ENCODE results near the gene DCBLD1.
A peak's percentile ranks its signal among the peaks of the same experiment; 100 is the strongest.

The DCBLD1 gene

DNA sequence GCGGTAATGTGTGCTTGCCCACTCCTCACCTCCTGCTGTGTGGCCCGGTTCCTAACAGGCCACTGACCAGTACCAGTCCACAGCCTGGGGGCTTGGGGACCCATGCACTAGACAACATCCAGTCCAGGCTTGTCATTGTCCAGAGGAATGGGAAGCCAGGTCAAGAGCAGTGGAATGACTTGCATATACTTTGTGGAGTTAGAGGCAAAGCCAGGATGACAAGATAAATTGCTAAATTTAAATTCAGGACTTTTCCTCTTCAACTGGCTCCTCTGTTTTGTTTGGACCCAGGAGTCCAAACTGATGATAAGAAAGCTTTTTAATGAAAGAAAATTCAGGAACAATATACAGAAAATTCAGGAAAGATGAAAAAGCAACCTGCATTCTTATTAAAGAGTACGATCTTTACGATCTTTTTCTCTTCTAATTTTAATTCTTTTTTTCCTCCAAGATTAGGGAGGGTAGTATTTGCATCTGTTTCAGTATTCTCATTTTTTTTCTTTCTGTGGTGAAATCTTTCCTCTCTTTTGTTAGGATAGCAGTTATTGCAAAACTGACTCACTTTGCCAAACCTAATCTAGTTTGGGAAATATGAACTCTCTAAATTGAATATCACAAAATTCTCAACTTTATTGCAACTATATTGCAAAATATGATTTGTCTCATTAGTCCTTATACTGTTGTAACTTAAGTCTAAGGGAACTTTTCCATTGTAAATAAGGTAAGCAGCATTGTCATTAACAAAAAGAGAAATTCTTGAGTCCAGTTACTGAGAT, 48.2 kb downstream of the DCBLD1 start:
- DNase-seq (ENCODE audit: low spot score): no peak

DNA sequence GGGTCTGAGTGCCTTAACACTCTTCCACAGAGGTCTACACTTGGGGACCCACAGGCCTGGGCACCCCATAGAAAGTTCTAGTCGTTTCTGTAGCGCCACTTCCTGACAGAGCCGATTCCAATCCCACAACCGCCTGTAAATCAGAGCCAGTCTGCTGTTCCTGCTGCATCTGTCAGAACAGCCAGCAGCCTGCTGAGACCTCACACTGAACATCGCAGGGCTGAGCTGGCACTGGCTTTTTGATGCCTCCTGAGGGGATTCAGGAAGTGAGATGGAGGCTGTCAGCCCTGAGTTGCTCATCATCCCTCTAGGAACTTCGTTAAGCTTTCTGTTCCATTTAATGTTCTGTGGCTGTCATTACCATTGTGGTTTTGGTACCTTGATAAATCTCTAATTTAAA, 48.9 kb downstream of the DCBLD1 start:
- DNase-seq (ENCODE audit: low spot score): no peak

DNA sequence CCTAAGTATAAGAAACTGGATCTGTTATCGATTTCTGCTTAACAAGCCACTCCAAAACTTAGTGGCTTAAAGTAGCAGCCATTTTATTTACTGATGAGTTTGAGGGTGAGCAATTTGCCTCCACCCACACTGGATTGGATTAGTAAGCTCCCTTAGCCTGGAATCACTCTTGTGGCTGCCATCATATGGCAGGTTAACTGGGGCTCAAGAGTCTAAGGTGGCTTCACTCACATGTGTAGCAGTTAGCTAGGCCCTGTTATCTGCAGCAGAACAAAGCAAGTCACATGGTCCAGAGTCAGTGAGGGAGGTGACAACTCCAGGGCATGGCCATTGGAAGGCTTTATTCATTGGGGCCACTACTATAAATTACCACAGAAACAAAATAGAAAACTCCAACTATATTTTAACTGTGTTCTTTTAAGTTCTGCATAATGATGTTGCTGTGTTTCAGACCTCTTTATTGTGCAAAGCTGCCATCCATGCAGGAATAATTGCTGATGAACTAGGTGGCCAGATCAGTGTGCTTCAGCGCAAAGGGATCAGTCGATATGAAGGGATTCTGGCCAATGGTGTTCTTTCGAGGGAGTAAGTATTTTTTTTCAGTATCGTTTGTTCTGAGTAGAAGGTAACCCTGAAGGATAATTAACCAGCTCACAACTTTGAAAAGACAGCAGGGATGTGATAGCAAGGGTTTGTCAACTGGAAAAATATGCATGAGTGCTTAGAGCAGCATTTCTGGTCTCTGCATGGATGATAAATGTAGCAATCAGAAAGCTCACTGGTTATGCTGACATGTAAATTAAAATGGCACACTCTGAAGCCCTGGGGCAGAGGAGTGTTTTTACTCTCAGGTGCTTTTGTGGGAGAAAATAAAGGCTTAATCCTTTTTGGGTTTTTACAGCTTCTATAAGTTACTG, 49.6 kb downstream of the DCBLD1 start:
- no peak for DNase-seq (ENCODE audit: low spot score)

DNA sequence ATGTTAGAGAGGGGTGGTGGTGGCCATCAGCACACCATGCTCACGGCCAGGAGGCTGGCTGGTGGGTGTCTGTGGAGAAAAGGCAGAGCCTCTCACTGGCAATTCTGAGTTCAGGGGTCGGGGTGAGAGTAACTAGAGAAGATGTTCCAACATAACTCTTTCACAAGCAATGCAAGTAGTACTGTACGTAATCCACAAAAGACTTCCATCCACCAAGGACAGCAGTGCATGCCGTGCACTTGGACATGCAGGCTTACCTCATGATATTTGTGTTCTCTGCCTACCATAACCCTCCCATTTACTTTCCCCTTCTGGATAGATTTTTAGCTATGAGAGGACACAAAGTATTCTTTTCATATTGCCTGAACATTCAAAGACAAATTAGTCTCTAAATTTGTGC, 51.3 kb downstream of the DCBLD1 start:
- no peak for DNase-seq (ENCODE audit: low spot score)

DNA sequence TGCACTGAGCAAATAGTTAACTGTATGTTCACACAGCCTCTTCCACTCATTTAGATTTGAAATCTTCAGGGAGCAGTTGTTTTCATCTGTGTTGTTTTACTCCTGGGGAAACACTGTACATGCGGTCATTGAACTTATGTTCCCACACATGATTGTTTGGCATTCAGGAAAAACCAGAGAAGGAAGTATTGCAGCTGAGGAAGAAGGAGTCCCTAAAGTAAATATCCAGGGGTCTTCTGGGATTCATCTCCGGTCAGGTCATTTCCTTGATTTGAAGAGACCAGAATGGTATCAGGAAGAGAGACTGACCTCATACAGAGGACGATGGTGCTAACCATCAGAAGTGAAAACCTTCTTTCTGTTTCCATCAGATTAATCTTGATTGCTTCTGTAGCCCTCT, 52.5 kb downstream of the DCBLD1 start:
- DNase-seq (ENCODE audit: low spot score): no peak

DNA sequence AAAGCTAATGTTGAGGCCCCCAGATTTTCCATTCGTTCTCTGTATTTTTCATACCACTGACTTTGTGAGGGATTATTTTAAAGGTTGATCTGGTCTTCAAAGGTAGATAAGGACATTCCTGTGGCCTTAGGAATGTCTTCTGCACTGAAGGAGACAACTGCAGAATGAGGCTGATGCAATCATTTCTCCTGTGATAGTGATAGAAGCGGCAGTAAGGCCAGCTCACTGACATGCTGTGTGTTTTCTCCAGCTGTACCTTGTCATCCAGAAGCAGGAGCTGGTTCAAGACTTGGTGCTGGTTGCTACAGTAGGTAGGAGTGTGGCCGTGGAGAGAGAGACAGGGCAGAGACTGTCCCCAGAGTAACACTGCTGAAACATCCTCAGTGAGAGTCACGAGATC, 53.8 kb downstream of the DCBLD1 start:
- DNase-seq (ENCODE audit: low spot score): no peak

DNA sequence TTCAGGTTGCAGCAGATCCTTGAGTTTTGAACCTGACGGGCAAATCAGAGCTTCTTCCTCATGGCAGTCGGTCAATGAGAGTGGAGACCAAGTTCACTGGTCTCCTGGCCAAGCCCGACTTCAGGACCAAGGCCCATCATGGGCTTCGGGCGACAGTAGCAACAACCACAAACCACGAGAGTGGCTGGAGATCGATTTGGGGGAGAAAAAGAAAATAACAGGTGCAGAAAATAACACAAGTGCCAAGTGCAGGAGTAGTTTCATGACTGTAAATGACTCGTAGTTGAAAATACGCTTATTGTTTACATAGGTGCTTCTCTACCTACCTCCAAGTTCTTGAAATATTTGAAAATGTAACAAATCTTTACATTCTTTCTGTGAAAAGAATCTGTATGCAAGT, 56.1 kb downstream of the DCBLD1 start:
- DNase-seq (ENCODE audit: low spot score): no peak

DNA sequence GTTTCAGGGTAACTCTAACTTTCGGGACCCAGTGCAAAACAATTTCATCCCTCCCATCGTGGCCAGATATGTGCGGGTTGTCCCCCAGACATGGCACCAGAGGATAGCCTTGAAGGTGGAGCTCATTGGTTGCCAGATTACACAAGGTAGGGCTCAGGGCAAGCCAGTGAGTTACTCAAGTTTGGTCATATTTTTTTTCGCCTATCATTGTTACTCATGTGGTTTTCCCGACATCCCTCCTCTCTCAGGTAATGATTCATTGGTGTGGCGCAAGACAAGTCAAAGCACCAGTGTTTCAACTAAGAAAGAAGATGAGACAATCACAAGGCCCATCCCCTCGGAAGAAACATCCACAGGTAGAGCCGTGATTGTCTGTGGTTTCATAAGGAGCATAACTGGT, 58.2 kb downstream of the DCBLD1 start:
- DNase-seq (ENCODE audit: low spot score): no peak

DNA sequence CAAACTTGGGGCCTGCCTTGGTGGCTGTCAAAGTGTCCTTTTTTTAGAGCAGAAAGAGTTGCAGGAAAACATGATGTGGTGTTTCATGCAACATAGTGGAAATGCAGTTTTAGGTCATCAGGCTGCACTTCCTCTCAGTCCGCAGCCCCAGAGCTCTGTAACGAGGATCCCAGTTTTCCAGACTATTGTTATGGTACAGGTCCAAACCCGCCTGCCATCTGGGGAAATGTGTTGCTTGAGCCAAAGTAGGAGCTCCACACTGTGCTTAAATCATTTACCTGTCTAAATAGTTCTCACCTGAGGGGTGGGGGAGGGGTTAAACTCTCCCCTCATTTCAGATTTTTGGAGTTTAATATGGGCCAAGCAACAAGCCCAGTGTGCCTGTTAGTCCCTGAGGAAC, 60.0 kb downstream of the DCBLD1 start:
- DNase-seq (ENCODE audit: low spot score): no peak

DNA sequence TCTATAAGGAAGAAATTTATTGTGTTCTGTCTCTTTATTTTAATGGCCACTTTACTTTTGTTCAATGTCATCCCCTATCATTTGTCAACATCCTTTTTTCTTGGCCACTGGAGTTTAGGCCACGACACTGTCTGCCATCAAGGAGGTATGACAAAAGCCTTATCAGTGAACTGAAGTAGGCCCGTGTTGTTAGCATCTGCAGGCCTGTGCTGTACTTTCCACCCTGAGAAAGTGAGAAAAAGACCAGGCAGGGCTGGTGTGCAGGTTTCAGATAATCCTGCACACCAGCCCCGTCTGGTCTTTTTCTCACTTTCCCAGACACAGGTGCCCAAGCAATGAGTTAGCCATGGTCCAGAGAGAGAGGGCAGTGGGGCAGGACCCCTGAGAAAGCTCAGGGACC, 62.2 kb downstream of the DCBLD1 start:
- DNase-seq (ENCODE audit: low spot score): peak; percentile 9

DNA sequence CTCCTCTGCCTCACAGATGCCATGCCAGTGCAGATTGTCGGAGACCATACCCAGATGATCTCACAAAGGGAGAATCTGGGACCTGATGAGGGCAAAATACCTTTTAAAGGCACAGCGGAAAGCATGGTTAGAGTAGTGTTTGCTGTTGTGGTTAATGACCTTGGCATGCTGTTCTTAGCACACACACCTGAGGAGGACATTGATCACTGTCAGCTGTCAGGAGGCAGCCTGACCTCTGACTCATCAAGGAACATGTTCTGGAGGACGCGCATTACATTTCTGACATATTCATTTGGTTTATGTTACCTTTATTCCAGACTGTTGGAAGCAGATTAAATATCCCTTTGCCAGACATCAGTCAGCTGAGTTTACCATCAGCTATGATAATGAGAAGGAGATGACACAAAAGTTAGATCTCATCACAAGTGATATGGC, 62.7 kb downstream of the DCBLD1 start:
- DNase-seq (ENCODE audit: low spot score): no peak

DNA sequence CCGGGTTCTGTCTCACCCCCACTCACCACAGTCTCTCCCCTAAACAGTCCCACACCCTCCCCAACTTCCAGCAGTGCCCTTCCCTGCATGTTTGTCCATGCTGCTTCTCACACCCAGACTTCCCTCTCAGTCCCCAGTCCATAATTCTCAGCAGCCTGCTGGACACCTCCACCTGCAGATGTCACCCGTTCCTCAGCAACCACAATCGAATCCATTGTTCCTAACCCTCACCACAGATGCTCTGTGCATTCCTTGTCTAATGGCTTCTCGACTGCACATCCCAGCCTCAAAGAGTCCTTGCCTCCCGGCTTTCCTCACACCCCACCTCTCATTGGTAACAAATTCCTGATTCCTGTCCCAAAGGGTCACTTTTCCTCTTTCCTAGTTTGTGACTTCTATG, 64.2 kb downstream of the DCBLD1 start:
- no peak for DNase-seq (ENCODE audit: low spot score)

DNA sequence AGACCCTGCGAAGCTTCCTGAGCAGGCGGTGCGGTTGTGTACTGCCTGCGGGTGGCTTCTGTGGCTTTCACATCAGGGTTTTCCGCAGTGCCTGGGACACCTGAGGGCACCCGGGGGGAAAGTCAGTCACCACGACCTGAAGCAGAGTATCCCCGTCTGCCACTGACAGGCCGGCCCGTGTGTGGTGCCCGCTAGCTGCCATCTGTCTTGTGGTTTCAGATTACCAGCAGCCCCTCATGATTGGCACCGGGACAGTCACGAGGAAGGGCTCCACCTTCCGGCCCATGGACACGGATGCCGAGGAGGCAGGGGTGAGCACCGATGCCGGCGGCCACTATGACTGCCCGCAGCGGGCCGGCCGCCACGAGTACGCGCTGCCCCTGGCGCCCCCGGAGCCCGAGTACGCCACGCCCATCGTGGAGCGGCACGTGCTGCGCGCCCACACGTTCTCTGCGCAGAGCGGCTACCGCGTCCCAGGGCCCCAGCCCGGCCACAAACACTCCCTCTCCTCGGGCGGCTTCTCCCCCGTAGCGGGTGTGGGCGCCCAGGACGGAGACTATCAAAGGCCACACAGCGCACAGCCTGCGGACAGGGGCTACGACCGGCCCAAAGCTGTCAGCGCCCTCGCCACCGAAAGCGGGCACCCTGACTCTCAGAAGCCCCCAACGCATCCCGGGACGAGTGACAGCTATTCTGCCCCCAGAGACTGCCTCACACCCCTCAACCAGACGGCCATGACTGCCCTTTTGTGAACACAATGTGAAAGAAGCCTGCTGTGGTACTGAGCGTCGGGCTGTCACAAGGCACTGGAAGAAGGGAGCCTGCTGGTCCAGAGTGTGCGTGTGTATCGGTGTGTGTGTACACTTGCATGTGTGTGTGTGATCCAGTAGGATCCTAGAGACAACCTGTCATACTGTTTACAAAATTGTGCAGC, 65.5 kb downstream of the DCBLD1 start:
- DNase-seq (ENCODE audit: low spot score): no peak

DNA sequence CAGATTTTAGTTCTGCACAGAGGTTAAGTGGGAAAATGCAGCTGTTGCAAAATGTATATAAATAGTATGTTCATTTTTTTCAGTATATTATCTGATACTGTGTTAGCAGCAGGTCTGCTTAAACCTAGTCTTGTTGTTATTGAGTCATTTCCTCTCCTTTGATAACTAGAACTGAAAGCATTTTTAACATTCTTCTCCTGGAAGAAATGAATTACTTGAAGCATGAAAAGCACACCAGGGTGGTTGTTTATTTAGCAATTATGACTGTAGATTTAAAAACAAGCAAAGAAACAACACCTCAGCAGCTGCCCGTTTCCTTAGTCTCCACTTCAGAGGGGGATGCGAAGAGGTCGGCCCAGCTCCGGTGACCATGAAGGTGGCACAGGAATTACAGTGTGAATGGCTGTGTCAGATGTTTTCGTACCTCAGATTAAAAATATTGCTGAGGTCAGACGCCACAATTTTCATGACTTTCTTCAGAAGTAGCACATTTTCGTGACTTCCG, 66.4 kb downstream of the DCBLD1 start:
- DNase-seq (ENCODE audit: low spot score): no peak

DNA sequence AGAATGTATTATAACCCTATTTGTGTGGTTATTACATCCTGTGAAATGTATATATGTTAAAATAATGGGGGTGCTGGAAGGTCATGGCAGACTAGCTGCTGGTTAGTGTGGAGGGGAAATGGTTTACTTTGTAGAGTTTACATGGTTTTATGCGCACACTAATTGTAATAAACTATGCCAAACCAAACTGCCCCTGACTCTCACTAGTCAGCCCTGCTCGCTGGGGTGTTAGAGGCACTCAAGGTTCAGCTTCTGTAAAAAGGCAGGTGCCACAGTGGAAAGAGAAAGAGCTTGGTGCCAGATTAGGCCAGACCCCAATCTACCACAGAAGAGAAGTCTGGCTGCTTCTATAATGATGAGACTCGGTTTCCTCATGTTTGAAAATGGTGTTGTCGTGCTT, 67.1 kb downstream of the DCBLD1 start:
- no peak for DNase-seq (ENCODE audit: low spot score)

DNA sequence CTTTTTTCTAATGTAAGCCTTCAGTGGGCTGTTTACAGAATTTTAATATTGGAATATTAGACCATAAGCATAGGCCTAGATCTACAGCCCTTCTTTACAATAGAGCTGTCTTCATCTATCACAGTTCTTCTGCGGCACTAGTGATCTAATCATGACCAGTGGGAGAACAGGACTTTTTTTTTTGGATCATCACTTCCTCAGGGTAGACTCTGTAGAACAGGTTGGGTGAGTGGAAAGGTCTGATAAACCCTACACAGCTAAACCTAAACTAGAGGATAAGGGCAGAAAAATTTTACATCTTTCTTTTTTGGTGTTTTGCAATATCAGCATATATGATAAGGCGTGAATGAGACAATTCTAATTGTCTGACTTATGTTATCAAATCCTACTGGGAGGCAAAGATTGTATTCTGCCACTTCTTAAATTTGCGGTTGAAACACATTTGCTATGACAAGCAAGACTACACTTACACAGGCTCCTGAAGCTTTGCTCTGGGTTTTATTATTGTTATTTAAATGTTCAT, 67.7 kb downstream of the DCBLD1 start:
- DNase-seq (ENCODE audit: low spot score): no peak

DNA sequence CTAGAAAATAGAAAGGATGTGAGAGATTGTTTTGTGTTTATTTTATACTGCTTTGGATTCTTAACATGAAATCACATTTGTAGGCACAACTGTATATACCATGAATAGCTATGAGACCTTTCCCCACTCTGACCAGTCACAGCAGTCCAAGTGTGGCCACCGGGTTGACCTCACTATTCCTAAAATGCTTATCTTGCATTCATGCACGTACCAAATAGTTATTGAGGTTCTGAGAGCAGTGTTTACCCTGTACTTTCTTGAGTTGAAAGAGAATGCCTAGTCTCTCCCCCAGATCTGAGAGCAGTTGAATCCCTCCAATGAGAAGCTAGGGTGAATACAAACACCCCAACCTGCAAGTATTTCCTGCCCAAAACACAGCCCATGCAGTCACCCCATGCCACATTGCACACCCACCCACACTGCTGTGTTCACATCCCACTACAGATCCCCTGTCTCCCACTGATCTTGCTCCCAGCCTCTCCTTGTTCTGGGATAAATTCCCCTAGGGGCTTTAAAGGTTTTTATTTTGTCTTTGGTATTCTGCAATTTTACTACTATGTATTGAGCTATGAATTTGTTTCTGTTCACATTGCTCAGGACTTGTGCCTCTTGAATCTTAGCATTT, 68.3 kb downstream of the DCBLD1 start:
- DNase-seq (ENCODE audit: low spot score): no peak

DNA sequence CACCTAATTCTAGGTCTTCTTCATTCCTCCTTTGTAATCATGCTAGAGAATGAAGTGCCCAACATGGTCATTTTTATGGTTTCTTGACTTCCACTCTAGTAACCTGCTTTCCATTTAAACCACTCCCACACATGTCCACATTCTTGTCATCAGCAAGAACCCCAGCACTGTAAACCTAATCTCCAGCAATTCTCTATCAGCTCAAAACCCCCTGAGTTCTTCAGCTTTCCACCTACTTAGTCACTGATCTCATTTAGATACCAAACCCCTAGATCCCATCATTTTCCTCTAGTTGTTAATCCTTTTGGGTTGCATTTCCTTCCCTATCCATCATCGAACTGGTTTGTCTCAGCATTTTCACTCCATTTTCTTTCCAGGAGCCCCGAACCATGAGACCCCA, 70.1 kb downstream of the DCBLD1 start:
- no peak for DNase-seq (ENCODE audit: low spot score)

DNA sequence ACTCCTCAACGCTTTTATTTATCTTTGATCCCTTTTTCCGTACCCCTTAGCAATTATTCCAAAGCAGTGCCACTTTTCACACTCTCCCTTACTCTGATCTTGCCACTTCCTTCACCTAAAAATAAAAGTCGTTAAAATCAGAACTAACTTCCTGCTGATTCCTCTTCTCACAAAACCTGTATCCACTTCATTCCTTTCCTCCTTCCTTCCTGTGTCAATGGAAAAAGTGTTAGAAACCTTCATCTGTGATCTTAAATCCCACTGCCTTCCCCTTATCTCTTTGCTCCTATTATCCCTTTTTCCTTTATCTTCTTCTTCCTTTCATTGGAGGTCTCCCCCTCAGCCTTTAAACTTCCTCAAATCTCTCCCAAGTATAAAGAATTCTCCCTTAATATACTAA, 70.7 kb downstream of the DCBLD1 start:
- no peak for DNase-seq (ENCODE audit: low spot score)

DNA sequence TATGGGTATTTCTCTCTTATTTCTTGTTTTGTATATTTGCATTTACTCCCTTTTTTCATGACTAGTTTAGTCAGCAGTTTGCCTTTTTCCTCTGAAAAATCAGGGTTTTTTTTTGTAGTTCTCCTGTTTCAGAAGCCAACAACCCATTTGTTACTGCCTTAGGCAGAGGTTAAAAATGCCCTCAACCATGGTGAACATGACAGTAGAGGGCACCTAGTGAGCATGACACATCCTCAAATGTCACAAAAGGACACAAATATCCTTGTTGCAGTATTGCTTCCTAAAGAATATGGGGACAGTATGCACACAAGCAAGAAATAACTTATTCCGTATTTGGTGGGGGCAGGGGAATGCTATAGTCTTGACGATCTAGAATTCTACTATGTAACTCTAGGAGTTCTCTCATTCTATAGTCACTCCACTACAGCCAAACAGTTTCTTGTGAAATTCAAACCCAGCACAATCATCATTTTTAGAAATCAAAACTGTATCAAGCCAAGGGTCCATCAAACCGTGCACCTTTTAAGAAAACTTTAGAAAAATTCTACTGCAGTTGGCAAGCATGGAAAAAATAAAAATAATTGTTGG, 72.9 kb downstream of the DCBLD1 start:
- DNase-seq (ENCODE audit: low spot score): no peak
